Stimulated activated CD4-positive, alpha-beta T cell treated with anti-CD3 and anti-CD28 coated beads, Interleukin-2, amount 100 ng/mL, for 24 hours (primary cell): ENCODE results near the gene GKAP1.
A peak's percentile ranks its signal among the peaks of the same experiment; 100 is the strongest.
"Not testable (repeated sequence)": the region's sequence is repeated elsewhere in the genome, so short reads cannot be mapped to it uniquely, and the experiment has no call there.

Experiments
- DNase-seq, 2 donors: peaks; one replicate each; pipeline ENCODE4 v3.0.0-alpha.2; 2020

Gene GKAP1

DNA sequence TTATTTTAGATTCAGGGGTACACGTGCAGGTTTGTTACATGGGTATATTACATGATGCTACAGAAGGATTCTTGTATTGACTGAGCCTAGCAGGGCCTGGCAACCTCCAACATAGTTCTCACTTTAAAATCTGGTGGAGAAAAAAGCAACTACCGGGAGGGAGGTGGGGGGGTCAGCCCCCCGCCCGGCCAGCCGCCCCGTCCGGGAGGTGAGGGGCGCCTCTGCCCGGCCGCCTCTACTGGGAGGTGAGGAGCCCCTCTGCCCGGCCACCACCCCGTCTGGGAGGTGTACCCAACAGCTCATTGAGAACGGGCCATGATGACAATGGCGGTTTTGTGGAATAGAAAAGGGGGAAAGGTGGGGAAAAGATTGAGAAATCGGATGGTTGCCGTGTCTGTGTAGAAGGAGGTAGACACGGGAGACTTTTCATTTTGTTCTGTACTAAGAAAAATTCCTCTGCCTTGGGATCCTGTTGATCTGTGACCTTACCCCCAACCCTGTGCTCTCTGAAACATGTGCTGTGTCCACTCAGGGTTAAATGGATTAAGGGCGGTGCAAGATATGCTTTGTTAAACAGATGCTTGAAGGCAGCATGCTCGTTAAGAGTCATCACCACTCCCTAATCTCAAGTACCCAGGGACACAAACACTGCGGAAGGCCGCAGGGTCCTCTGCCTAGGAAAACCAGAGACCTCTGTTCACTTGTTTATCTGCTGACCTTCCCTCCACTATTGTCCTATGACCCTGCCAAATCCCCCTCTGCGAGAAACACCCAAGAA is 88.8 kb downstream of the GKAP1 start:
- not testable (repeated sequence) for DNase-seq

DNA sequence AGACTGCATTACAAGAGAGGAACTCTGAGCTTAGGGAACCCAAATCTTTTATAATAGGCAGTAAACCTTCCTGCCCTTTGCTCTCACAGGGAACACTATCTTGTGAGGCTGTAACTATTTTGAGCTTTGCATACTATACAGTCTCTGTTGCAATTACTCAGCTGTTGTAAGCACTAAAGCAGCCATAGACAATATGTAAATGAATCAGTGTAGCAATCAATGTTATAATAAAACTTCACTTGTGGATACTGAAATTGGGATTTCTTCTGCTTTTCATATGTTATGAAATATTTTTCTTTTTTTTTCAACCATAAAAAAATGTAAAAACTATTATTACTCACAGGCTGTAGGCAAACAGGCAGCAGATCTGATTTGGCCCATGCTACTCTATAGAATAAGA is 93.1 kb downstream of the GKAP1 start:
- no peak for DNase-seq

GRCh38 chr9:83722726-83723495 is 94.7 kb downstream of the GKAP1 start:
- no peak for DNase-seq

DNA sequence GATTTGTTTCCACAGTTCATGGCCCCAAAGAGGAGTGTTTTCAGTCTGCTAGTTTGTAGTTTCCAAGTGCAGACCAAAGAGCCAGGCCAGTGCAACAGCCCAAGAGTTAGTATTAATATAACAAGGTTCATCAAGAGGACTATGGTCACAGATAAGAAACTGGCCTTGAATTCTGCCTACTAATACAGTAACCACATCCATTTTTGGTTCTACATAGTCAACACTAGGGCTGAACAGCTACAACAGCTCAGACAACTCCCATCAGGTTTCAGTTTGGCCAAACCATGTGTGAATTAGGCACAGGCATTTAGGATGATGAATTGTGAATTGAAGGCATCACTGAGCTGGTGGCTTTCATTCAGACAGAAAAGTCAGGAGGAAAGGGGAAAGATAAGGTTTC is 96.1 kb downstream of the GKAP1 start:
- no peak for DNase-seq

GRCh38 chr9:83715794-83716193 is 101.8 kb downstream of the GKAP1 start:
- no peak for DNase-seq

DNA sequence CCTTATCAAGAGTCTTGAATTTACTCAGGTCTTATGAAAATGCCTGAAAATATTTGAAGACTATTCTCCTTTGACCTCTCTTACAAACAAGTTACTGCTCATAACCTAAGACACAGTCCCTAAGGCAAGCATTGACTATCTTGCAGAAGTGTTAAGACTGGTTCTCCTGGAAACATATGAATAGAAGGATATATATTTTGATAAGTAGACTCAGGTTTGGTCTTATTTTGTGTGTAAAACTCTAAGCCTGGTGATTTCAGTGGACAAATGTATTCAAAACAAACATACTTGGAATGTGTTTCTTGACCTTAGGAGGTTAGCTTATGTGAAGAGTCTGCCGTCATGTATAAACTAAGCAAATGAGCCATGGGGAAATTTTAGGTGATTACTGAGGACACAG is 102.3 kb downstream of the GKAP1 start:
- no peak for DNase-seq

DNA sequence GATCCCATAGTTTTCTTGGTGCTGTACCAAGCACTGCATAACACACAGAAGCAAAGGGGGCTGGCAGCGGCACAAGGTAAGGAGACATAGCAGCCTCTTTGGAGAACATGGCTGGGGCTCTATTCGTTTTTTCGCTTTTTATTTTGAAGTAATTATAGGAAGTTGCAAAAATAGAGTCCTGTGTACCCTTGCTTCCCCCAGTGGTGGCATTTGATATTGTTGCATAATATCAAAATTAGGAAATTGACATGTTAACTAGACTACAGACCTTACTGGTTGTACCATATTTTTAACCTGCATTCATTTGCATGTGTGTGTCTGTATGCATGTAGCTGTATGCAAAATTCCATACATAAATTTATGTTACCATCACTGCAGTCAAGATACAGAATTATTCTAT is 103.2 kb downstream of the GKAP1 start:
- no peak for DNase-seq

DNA sequence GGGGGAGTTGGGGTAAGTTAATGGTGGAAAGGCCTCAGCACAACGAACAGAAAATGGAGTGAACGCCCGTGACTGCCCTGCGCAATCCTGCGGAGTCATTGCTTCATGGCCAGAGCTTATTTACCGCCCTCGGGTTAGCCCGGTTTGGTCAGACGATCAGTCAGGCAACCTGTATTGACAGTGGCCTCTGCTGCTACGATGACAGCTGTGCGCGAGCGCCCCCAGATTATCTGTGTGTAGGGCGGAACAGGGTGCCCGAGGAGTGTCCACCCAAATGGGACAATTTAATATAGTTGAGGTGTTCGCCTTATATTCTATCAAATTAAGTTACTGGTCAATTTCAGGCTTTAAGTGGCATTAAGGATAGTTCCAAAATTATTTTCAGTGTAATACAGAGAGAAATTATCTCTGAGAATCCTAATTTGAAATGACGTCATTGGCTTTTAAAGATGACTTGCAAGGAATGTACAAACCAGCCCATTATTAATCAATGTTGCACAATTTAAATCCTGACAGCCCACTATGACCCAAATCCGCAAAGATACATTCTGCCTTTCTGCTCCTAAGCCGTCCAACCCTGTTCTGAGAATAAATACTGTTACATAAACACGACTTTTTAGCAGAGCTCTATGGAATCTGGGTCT is 108.9 kb downstream of the GKAP1 start:
- DNase-seq, result peak; percentile 61

DNA sequence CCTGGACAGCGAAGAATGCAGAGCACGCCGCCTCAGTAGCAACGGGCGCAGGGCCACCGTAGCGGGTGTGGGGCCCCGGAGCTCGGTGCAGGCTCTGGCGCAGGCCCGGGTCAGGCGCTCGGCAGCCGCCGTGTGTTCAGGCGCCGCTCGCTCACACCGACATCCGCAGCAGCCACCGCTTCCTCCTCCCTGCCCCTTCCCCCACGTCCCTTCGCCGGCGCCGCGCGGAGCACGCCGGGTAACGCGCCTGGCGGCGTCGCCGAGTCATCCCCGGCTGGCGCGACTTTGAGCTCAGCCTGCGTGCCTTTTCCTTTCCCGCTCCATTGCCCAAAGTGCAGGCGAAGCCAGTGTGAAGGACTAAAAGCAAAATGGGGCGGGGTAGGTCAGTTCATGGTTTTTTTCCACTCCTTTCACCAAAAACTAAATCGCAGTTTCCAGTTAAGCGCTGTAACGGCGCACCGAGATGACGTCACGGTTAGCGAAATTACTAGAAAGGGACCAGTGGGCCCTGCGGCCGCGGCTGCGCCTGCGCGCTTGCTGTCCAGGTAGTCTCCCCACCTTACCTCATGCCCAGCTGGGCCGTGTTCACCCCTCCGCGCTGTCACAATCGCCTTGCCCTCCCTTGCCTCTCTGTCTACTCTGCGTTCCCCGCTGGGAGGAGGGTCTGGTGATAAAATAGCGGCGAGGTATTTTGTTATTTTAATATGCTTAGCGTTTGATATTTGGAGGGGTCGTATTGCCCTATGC is 109.6 kb downstream of the GKAP1 start, which contains the start of gene UBQLN1:
TSS of gene UBQLN1 (minus strand) at position 191 of the 747 bp plus-strand sequence. CDS start 279 bp downstream, outside the sequence.
- peak; percentile 90 to 91 for DNase-seq

- peak; percentile 76 to 78 for DNase-seq
Observed at GRCh38 chr9:83707518-83707767, 110.1 kb downstream of the GKAP1 start.

DNA sequence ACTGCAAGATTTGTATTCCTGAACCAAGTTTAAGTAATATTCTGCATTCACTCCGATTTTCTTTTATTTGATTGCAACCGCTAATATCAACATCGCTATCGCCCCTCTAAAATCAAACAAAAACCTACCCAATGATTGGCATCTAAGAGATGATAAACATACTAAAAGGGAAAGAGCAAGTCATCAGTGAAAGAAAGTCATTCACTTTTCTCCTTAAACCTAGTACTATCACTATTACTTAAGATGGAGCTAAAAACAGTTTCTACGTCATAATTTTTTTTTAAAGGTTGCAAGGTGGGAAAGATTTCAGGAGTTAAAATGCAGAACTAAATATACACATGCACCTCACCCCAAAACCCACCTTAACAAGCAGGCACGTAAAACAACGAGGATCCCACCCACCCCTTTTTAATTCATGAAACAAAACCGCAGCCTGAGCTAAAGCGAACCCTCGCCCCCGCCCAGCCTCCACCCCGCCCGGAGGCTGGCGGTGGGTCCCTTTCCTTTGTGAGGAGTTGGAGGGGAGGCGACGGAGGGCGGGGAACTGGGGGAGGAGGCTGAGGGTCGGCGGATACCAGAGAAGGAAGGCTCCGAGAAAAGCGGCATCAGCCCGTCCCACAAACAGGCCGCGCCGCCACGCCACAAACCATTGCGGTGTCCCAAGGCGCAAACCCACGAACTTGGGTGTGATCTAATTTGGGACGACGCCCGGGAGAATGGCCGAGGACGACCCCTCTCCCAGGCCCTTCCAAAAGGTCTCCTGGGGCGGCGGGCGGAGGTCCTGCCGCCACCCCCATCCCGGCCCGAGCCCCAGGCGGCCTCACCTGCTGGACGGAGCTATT is 110.7 kb downstream of the GKAP1 start:
- peak; percentile 71 for DNase-seq

- DNase-seq, result peak in 1 of 2 donors; percentile 14
Observed at GRCh38 chr9:83705219-83705651, 112.3 kb downstream of the GKAP1 start.

- DNase-seq, result no peak
Observed at GRCh38 chr9:83701769-83702168, 115.8 kb downstream of the GKAP1 start.

DNA sequence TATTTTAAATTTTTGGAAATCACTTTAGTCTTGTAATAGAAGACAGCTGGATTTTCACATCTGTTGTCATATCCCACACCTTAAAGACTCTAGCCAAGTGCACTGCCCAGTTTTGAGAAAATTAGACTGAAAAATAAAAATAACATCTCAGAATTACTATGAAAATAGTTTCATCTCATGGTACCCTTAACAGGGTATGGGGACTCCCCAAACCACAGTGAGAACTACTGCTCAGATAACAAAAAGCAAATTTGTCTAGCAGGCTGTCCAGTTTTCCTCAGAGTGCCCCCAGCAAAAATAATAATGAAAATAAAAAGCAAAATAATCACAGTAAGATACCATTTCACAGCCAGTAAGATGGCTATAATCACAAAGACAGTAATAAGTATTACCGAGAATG is 116.3 kb downstream of the GKAP1 start:
- DNase-seq, result no peak

- no peak for DNase-seq
Observed at GRCh38 chr9:83699615-83700014, 118.0 kb downstream of the GKAP1 start.

- no peak for DNase-seq
Observed at GRCh38 chr9:83698976-83699585, 118.5 kb downstream of the GKAP1 start.

- no peak for DNase-seq
Observed at GRCh38 chr9:83691492-83691891, 126.1 kb downstream of the GKAP1 start.
